HL-60 (cell line): ENCODE measurements around the gene NAPEPLD.
"Not testable (repeated sequence)": the region's sequence is repeated elsewhere in the genome, so short reads cannot be mapped to it uniquely, and the experiment has no call there.

Source experiments
- DNase-seq, 2 experiments: peaks; one replicate each; pipeline ENCODE4 v3.0.0-alpha.2; 2010 to 2020; ENCODE audit warnings: low read depth in 1 of 2, low spot score in 1 of 2
- H3K27ac ChIP-seq: fragments of 250-450 bp; sonication (Bioruptor Pico); replicated peaks from 2 replicates; pipeline ENCODE4 v1.5.1; 2020; ENCODE audit warnings: mild to moderate bottlenecking, moderate library complexity
- H3K27me3 ChIP-seq: fragments of 250-450 bp; sonication (Bioruptor Pico); 2 replicates; pipeline ENCODE4 v1.5.1; 2021; ENCODE audit warnings: mild to moderate bottlenecking, moderate library complexity; ENCODE audit not compliant: insufficient read depth, poor library complexity, severe bottlenecking
- H3K4me3 ChIP-seq: replicated peaks from 2 replicates; pipeline ENCODE4 v1.5.1; 2011; ENCODE audit warnings: mild to moderate bottlenecking, control low read depth, low read length; ENCODE audit not compliant: insufficient read depth
- GABPA ChIP-seq: IDR thresholded peaks from 2 replicates; pipeline ENCODE4 v1.6.1; 2012; ENCODE audit warnings: low read depth
- POLR2AphosphoS5 ChIP-seq: IDR thresholded peaks from 2 replicates; pipeline ENCODE4 v1.6.1; 2012; ENCODE audit warnings: low read depth
- SPI1 ChIP-seq: IDR thresholded peaks from 2 replicates; pipeline ENCODE4 v1.6.1; 2012; ENCODE audit warnings: low read depth, mild to moderate bottlenecking, borderline replicate concordance
- TF ChIP-seq, protein P1 (sequence below): IDR thresholded peaks from 2 replicates; pipeline ENCODE4 v1.6.1; 2012; ENCODE audit warnings: low read depth; ENCODE audit not compliant: insufficient replicate concordance
- TF ChIP-seq, protein P2 (sequence below): IDR thresholded peaks from one replicate; pipeline ENCODE4 v1.5.1; 2011; ENCODE audit warnings: low read length, control low read depth, inconsistent platforms; ENCODE audit not compliant: insufficient read depth

The NAPEPLD gene

DNA sequence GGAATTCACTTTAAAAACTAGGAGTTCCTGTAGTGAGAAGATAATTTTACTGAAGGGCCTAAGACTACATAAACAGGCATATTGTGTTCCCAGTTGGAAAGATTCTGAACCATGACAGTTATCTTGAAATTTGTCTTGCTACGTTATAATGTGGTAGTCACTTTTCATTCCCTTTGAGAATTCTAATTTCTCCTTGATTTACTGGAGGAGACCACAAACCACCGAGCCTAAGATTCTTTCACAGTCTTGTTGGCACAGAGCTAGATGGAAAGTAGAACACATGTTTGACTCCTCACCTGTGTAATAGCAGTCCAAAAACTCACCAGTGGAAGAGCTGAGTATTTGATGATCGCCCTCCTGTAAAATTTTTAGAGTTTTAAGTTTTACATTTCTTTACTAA, 69.1 kb downstream of the NAPEPLD start:
- DNase-seq = no peak
- TF ChIP-seq, protein P1, sequence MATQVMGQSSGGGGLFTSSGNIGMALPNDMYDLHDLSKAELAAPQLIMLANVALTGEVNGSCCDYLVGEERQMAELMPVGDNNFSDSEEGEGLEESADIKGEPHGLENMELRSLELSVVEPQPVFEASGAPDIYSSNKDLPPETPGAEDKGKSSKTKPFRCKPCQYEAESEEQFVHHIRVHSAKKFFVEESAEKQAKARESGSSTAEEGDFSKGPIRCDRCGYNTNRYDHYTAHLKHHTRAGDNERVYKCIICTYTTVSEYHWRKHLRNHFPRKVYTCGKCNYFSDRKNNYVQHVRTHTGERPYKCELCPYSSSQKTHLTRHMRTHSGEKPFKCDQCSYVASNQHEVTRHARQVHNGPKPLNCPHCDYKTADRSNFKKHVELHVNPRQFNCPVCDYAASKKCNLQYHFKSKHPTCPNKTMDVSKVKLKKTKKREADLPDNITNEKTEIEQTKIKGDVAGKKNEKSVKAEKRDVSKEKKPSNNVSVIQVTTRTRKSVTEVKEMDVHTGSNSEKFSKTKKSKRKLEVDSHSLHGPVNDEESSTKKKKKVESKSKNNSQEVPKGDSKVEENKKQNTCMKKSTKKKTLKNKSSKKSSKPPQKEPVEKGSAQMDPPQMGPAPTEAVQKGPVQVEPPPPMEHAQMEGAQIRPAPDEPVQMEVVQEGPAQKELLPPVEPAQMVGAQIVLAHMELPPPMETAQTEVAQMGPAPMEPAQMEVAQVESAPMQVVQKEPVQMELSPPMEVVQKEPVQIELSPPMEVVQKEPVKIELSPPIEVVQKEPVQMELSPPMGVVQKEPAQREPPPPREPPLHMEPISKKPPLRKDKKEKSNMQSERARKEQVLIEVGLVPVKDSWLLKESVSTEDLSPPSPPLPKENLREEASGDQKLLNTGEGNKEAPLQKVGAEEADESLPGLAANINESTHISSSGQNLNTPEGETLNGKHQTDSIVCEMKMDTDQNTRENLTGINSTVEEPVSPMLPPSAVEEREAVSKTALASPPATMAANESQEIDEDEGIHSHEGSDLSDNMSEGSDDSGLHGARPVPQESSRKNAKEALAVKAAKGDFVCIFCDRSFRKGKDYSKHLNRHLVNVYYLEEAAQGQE = no peak
- TF ChIP-seq POLR2AphosphoS5 (no peak), GABPA (no peak), SPI1 (no peak)
- TF ChIP-seq, protein P2, sequence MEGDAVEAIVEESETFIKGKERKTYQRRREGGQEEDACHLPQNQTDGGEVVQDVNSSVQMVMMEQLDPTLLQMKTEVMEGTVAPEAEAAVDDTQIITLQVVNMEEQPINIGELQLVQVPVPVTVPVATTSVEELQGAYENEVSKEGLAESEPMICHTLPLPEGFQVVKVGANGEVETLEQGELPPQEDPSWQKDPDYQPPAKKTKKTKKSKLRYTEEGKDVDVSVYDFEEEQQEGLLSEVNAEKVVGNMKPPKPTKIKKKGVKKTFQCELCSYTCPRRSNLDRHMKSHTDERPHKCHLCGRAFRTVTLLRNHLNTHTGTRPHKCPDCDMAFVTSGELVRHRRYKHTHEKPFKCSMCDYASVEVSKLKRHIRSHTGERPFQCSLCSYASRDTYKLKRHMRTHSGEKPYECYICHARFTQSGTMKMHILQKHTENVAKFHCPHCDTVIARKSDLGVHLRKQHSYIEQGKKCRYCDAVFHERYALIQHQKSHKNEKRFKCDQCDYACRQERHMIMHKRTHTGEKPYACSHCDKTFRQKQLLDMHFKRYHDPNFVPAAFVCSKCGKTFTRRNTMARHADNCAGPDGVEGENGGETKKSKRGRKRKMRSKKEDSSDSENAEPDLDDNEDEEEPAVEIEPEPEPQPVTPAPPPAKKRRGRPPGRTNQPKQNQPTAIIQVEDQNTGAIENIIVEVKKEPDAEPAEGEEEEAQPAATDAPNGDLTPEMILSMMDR = no peak
- Histone ChIP-seq H3K27ac (no peak overlapping the region), H3K4me3 (no peak overlapping the region), H3K27me3 (no peaks in the 10 kb centered on the region)

DNA sequence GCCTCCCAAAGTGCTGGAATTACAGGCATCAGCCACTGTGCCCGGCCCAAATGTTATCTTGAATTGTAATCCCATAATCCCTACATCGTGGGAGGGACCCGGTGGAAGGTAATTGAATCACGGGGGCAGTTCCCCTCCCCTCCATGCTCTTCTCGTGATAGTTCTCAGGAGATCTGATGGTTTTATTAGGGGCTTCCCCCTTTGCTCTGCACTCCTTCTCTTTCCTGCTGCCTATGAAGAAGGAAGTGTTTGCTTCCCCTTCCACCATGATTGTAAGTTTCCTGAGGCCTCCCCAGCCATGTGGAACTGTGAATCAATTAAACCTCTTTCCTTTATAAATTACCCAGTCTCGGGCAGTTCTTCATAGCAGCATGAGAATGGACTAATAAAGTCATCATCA, 70.7 kb downstream of the NAPEPLD start:
- peak in 1 of 2 experiments; percentile 32 for DNase-seq
- not testable (repeated sequence) for H3K27me3 ChIP-seq, H3K4me3 ChIP-seq, H3K27ac ChIP-seq
- peak; percentile 56; the same call in 1 of the 2 replicates for TF ChIP-seq SPI1

DNA sequence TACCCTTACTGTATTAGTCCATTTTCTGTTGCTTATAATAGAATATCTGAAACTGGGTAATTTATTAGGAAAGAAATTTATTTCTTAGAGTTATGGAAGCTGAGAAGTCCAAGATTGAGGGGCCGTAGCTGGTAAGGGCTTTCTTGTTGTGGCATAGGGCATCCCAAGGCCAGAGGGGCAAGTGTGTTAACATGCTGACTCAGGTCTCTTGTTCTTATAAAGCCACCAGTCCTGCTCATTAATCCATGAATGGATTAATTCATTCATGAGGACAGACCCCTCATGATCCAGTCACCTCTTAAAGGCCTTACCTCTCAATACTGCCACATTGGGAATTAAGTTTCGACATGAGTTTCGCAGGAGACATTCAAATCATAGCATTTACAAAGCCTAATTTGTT, 71.6 kb downstream of the NAPEPLD start:
- no peak for DNase-seq
- TF ChIP-seq POLR2AphosphoS5 (no peak), SPI1 (no peak), GABPA (no peak)
- TF ChIP-seq, protein P2 = no peak
- TF ChIP-seq, protein P1 = no peak
- Histone ChIP-seq H3K27ac (no peak overlapping the region), H3K4me3 (no peak overlapping the region), H3K27me3 (no peaks in the 10 kb centered on the region)

DNA sequence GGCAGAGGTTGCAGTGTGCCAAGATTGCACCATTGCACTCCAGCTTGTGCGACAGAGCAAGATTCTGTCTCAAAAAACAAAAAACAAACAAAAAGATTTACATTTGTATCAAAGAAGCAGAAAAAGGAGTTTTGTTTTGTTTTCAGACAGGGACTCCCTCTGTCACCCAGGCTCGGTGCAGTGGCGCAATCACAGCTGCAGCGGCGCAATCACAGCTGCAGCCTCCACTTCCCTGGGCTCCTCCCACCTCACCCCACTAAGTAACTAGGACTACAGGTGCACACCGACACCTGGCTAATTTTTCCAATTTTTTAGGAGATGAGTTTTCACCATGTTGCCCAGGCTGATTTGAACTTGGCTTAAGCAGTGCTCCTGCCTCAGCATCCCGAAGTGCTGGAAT, 72.1 kb downstream of the NAPEPLD start:
- Histone ChIP-seq H3K27ac (no peak overlapping the region), H3K4me3 (no peak overlapping the region), H3K27me3 (no peaks in the 10 kb centered on the region)
- TF ChIP-seq, protein P1 = no peak
- TF ChIP-seq SPI1 (0 out of 2 replicates have a peak, but pooled peaks have one; percentile 14), POLR2AphosphoS5 (peak; percentile 68)
- TF ChIP-seq, protein P2 = no peak
- DNase-seq = peak in 1 of 2 experiments; percentile 72
